ENCODE data around the gene HELZ2. TPM values are rescaled to one million over a fixed set of nuclear protein-coding genes. Genes with fewer than 3 reads are reported as not detected.

Gene HELZ2
- total RNA-seq, 2 experiments from 2014 or later = 6.5 to 8.3 TPM

DNA sequence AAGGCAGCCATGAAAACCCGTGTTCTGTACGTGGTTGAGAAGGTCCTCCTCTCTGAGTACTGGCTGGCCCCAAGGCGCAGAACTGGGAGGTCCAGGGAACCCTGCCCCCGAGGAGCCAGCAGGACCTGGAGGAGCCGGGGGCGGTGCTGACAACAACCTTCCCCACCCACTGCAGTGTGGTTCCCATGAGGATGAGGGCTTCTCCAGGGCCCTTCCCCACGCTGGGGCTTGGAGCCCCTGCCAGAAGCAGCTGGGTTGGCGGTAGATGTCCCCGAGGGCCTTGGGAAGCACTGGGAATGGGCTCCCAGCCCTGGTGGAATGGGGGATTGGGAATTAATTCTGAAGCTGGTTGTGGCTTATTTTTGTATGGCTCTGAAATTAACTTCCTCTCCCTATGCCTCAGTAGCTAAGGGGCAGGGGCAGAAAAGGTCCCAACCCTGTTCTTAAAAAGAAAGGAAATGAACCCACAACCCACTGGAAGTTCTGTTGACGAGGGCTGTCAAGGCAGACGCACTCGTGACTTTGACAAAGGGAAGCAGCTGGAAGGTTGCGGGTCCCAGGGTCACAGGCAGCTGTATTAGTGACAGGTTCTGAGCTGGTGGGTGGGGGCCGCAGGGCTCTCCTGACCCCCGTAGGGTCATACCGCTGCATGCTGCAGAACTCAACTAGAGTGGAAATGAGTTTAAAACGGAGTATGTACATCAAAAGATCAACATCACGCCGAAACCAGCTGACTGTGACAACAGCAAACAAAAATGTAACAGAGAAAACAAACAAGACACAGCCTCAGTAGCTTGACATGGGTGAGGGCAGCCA, 13.9 kb upstream of the HELZ2 start:
- H3K9me3 ChIP-seq (ENCODE audit: low read length) = no peaks in the 10 kb centered on the region
- POLR2A ChIA-PET = no interaction called here
- H2AFZ ChIP-seq (ENCODE audit: low read length) = no peak overlapping the region
- intact Hi-C loops (cut with micrococcal nuclease; ENCODE audit: unreplicated experiment) = no loop called here
- H3K4me2 ChIP-seq (ENCODE audit: low read length) = no peak overlapping the region
- TSS peak; percentile 81 for BruUV-seq (replicated peaks)
- H3K79me2 ChIP-seq (ENCODE audit: insufficient read depth, low read depth, low read length) = no peaks in the 10 kb centered on the region
- no peaks in the 10 kb centered on the region for H3K9me2 ChIP-seq (ENCODE audit: insufficient read depth, low read length)
- no peaks in the 10 kb centered on the region for H4K20me1 ChIP-seq (ENCODE audit: insufficient read depth, low read length)
- H3K4me1 ChIP-seq (ENCODE audit: insufficient read depth, low read length, poor library complexity, severe bottlenecking) = no peaks in the 10 kb centered on the region
- H3K4me3 ChIP-seq (ENCODE audit: low read depth, low read length, poor library complexity, severe bottlenecking) = no peak overlapping the region
- CTCF ChIA-PET (ENCODE audit: unreplicated experiment) = no interaction called here
- no peak overlapping the region for H3K27ac ChIP-seq (ENCODE audit: low read depth, low read length, poor library complexity, severe bottlenecking)
- H3K36me3 ChIP-seq (ENCODE audit: insufficient read depth, low read length) = peaks cover 24% of the 10 kb centered on the region; the same call in 1 of the 2 replicates
- no peak for DNase-seq (ENCODE audit: low spot score)
- TF ChIP-seq, protein P1, sequence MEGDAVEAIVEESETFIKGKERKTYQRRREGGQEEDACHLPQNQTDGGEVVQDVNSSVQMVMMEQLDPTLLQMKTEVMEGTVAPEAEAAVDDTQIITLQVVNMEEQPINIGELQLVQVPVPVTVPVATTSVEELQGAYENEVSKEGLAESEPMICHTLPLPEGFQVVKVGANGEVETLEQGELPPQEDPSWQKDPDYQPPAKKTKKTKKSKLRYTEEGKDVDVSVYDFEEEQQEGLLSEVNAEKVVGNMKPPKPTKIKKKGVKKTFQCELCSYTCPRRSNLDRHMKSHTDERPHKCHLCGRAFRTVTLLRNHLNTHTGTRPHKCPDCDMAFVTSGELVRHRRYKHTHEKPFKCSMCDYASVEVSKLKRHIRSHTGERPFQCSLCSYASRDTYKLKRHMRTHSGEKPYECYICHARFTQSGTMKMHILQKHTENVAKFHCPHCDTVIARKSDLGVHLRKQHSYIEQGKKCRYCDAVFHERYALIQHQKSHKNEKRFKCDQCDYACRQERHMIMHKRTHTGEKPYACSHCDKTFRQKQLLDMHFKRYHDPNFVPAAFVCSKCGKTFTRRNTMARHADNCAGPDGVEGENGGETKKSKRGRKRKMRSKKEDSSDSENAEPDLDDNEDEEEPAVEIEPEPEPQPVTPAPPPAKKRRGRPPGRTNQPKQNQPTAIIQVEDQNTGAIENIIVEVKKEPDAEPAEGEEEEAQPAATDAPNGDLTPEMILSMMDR (conservative IDR thresholded peaks at IDR 0.05; ENCODE audit: low read length) = no peak
- TF ChIP-seq EZH2phosphoT487 (IDR thresholded peaks at IDR 0.05; ENCODE audit: borderline replicate concordance, low read depth, low read length) = no peak

DNA sequence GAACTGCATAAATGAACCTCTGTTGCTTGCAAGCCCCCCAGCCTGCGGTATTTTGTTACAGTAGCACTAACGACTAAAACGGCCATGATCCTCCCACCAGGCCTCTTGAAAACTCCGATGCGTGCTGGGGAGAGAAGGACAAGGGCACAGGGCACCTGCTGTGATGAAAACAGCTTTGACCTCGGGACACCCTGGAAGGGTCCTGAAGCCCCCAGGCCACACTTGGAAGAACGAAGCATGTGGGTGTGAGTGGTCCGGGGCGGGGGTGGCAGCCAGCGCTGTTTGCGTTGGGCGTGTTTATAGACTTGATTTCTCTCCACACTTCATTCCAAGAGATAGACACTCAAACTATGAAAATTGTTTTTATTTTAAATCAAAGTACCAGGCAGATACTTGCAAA, 13.2 kb upstream of the HELZ2 start:
- Histone ChIP-seq H3K4me1 (ENCODE audit: insufficient read depth, low read length, poor library complexity, severe bottlenecking) (no peaks in the 10 kb centered on the region), H3K36me3 (ENCODE audit: insufficient read depth, low read length) (peaks cover 22% of the 10 kb centered on the region; the same call in 1 of the 2 replicates), H3K4me2 (ENCODE audit: low read length) (no peak overlapping the region), H3K79me2 (ENCODE audit: insufficient read depth, low read depth, low read length) (no peaks in the 10 kb centered on the region), H4K20me1 (ENCODE audit: insufficient read depth, low read length) (no peaks in the 10 kb centered on the region), H3K4me3 (ENCODE audit: low read depth, low read length, poor library complexity, severe bottlenecking) (no peak overlapping the region), H3K27ac (ENCODE audit: low read depth, low read length, poor library complexity, severe bottlenecking) (no peak overlapping the region), H3K9me3 (ENCODE audit: low read length) (no peaks in the 10 kb centered on the region), H3K9me2 (ENCODE audit: insufficient read depth, low read length) (no peaks in the 10 kb centered on the region), H2AFZ (ENCODE audit: low read length) (no peak overlapping the region)
- no peak for DNase-seq (ENCODE audit: low spot score)
- no peak for TF ChIP-seq EZH2phosphoT487 (IDR thresholded peaks at IDR 0.05; ENCODE audit: borderline replicate concordance, low read depth, low read length)
- TF ChIP-seq, protein P1 (conservative IDR thresholded peaks at IDR 0.05; ENCODE audit: low read length) = no peak
- intact Hi-C loops (cut with micrococcal nuclease; ENCODE audit: unreplicated experiment) = no loop called here
- ChIA-PET CTCF (ENCODE audit: unreplicated experiment) (no interaction called here), POLR2A (no interaction called here)
- BruUV-seq (replicated peaks) = no TSS peak

DNA sequence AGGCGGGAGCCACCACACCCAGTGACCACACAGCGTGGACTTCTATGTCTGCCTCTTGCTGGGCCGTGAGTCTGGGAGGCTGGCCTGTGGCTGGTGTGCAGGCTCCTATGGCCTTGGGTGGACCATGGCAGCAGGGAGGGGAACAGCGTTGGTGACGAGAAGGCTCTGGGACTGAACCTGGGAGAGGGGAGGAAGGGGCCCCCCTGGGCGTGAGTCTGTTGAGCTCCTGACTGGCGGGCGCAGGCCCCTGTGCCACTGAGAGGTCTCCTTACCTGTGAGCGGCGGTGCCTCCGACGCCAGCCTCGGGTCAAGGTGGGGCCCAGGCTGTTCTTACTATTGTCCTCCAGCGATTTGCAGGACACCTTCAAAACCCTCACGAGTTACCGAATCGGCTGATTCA, 12.8 kb upstream of the HELZ2 start:
- Histone ChIP-seq H3K36me3 (ENCODE audit: insufficient read depth, low read length) (peaks cover 18% of the 10 kb centered on the region; the same call in 1 of the 2 replicates), H3K4me1 (ENCODE audit: insufficient read depth, low read length, poor library complexity, severe bottlenecking) (no peaks in the 10 kb centered on the region), H4K20me1 (ENCODE audit: insufficient read depth, low read length) (no peaks in the 10 kb centered on the region), H2AFZ (ENCODE audit: low read length) (no peak overlapping the region), H3K4me2 (ENCODE audit: low read length) (no peak overlapping the region), H3K79me2 (ENCODE audit: insufficient read depth, low read depth, low read length) (no peaks in the 10 kb centered on the region), H3K9me2 (ENCODE audit: insufficient read depth, low read length) (no peaks in the 10 kb centered on the region), H3K27ac (ENCODE audit: low read depth, low read length, poor library complexity, severe bottlenecking) (no peak overlapping the region), H3K4me3 (ENCODE audit: low read depth, low read length, poor library complexity, severe bottlenecking) (no peak overlapping the region), H3K9me3 (ENCODE audit: low read length) (no peaks in the 10 kb centered on the region)
- CTCF ChIA-PET (ENCODE audit: unreplicated experiment) = no interaction called here
- POLR2A ChIA-PET = no interaction called here
- intact Hi-C loops (cut with micrococcal nuclease; ENCODE audit: unreplicated experiment) = no loop called here
- no peak for DNase-seq (ENCODE audit: low spot score)
- no TSS peak for BruUV-seq (replicated peaks)
- TF ChIP-seq, protein P1 (conservative IDR thresholded peaks at IDR 0.05; ENCODE audit: low read length) = no peak
- TF ChIP-seq EZH2phosphoT487 (IDR thresholded peaks at IDR 0.05; ENCODE audit: borderline replicate concordance, low read depth, low read length) = no peak
